Stimulated activated effector memory CD8-positive, alpha-beta T cell treated with anti-CD3 and anti-CD28 coated beads, Interleukin-12 subunit alpha, Interleukin-12 subunit beta, amount 100 ng/mL, for 72 hours (primary cell): Measurements from ENCODE around the gene CEP170B.
"Not testable (repeated sequence)": the region's sequence is repeated elsewhere in the genome, so short reads cannot be mapped to it uniquely, and the experiment has no call there.

ENCODE experiments used
- ATAC-seq: fragments of 150-1000 bp; cut with Tn5 transposase; 2 replicates; pipeline ENCODE4 v1.10.0; 2021
- DNase-seq, 2 donors: peaks; one replicate each; pipeline ENCODE4 v3.0.0; 2021 to 2022; ENCODE audit warnings: low spot score in 2 of 2
- H3K27ac Mint-ChIP-seq: one replicate; pipeline ENCODE4 v1.8.0; 2022; ENCODE audit warnings: mild to moderate bottlenecking, mixed read lengths
- H3K36me3 Mint-ChIP-seq: one replicate; pipeline ENCODE4 v1.8.0; 2022; ENCODE audit warnings: mild to moderate bottlenecking, mixed read lengths
- H3K4me1 Mint-ChIP-seq: one replicate; pipeline ENCODE4 v1.8.0; 2022; ENCODE audit warnings: mixed read lengths
- H3K4me3 Mint-ChIP-seq: one replicate; pipeline ENCODE4 v1.8.0; 2022; ENCODE audit warnings: mild to moderate bottlenecking, mixed read lengths
- H3K9me3 Mint-ChIP-seq: one replicate; pipeline ENCODE4 v1.8.0; 2022; ENCODE audit warnings: mixed read lengths

Gene CEP170B

DNA sequence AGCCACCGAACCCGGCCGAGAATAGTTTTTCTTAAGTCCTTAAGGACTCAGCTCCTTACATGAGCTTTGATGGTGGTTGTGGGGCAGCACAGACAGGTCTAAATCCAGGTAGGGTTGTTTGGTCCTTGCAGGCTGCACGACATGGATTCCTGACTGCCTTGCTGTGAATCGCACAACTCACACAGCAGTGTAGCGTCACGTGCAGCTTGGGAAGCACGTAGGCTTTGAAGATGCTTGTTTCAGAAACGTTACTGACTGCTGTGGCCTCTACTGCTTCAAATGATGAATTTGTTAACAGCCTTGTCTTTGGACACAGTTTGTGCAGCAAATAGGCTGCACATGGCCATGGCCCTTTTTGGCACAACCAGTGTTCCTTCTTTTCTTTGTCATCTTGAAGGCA, 34.3 kb upstream of the CEP170B start:
- ATAC-seq (no peak), DNase-seq (no peak)
- Mint-ChIP-seq H3K4me3 (no peak overlapping the region), H3K27ac (no peak overlapping the region), H3K36me3 (no peaks in the 10 kb centered on the region), H3K4me1 (peaks cover 12% of the 10 kb centered on the region), H3K9me3 (no peaks in the 10 kb centered on the region)

DNA sequence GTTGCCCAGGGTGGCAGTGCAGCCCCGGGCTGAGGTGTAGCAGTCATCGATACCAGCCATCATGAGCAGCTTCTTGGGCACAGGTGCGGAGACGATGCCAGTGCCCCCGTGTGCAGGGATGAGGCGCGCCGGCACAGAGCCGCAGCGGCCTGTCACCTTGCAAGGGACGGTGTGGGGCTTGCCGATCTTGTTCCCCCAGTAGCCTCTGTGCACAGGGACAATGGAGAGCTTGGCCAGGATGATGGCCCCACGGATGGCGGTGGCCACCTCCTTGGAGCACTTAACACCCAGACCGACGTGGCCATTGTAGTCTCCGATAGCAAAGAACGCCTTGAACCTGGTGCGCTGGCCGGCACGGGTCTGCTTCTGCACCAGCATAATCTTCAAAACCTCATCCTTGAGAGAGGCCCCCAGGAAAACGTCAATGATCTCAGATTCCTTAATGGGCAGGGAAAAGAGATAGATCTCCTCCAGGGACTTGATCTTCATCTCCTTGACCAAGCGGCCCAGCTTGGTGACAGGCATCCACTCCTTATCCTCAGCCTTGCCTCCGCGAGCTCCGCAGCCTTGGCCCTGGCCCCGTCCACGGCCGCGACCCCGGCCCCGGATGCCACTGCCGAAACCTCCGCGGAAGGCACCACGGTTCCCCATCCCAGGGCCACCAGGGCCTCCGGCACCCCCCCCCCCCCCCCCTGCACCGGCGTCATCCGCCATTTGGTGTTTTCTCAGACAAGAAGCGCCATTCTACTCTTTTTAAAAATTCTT, 28.7 kb upstream of the CEP170B start:
- H3K4me3 Mint-ChIP-seq, H3K9me3 Mint-ChIP-seq, H3K27ac Mint-ChIP-seq, DNase-seq, ATAC-seq, H3K4me1 Mint-ChIP-seq, H3K36me3 Mint-ChIP-seq: not testable (repeated sequence)

DNA sequence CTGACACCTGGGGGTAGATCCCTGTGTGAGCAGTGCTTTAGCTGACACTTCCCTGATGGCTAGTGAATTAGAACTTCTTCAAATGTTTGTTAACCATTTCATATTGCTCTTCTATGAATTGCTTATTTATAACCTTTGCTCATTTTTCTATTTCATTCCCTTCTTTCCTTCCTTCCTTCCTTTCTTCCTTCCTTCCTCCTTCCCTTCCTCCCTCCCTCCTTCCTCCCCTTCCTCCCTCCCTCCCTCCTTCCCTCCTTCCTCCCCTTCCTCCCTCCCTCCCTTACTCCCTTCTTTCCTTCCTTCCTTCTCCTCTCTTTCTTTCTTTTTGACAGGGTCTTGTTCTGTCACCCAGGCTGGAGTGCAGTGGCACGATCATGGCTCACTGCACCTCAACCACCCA, 23.3 kb upstream of the CEP170B start:
- ATAC-seq (no peak), DNase-seq (no peak)
- Mint-ChIP-seq H3K9me3 (no peaks in the 10 kb centered on the region), H3K4me3 (no peak overlapping the region), H3K27ac (no peak overlapping the region), H3K4me1 (no peaks in the 10 kb centered on the region), H3K36me3 (no peaks in the 10 kb centered on the region)

DNA sequence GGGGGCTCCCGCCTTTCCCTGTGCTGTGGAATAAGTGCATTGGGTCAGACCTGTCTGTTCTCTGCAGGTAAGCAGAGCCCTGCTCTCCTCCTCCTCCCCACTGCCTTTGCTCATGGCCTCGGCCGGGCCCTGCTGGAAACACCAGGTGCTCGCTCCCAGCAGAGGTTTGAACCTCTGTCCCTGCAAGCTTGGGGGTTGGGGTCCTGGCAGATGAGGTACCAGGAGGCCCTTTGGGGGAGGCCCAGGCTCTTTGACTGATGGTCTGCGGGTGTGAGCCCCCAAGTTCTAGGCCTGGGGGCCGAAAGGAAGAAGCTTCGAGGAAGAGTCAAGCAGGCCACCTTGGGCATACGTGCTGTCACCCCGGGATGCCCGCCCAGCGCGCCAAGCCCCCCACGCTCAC, 22.1 kb upstream of the CEP170B start:
- no peaks in the 10 kb centered on the region for H3K9me3 Mint-ChIP-seq
- no peaks in the 10 kb centered on the region for H3K36me3 Mint-ChIP-seq
- no peaks in the 10 kb centered on the region for H3K4me1 Mint-ChIP-seq
- H3K27ac Mint-ChIP-seq: no peak overlapping the region
- DNase-seq: no peak
- no peak for ATAC-seq
- no peak overlapping the region for H3K4me3 Mint-ChIP-seq

DNA sequence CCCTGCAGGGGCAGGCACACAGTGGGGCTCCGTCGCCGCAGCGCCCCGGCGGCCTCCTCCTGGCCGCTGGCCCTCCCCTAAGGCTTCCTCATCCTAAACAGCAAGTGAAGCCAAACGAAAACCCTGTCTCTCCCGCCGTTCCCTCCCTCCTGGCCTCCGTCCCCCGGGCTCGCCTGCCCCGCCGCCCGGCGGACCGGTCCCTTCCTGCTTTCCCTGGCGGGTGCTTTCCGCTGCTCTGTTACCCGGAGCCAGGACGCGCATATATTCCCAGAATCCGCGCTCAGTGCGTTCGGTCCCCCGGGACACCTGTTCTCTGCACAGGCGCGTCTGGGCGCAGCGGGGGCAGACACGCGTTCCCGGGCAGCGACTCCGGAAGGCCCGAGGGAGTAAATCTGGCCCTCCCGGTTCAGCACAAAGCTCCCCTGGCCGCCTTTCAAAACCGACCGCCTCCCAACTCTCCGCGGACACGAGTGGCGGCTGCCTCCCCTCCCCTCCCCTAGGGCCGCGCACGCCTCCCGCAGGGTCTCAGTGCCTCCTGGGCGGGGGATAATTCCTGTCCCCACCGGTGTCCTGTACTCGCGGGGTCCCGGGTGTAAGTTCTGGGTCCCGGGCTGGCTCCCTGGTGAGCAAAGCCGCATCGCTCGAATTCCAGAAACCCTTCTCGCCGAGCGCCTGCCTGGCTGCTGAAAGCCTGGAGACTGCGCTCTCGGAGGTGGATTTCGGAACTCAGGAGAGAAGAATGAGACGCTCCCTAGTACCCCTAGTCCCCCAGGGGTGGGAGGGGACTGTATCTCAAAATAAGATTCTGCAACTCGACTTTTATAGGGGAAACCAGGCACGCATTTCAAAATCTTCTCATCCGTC, 21.4 kb upstream of the CEP170B start:
- Mint-ChIP-seq H3K36me3 (no peaks in the 10 kb centered on the region), H3K27ac (no peak overlapping the region), H3K4me1 (no peaks in the 10 kb centered on the region), H3K4me3 (peak overlapping the region; percentile 15), H3K9me3 (no peaks in the 10 kb centered on the region)
- ATAC-seq (no peak), DNase-seq (no peak)

DNA sequence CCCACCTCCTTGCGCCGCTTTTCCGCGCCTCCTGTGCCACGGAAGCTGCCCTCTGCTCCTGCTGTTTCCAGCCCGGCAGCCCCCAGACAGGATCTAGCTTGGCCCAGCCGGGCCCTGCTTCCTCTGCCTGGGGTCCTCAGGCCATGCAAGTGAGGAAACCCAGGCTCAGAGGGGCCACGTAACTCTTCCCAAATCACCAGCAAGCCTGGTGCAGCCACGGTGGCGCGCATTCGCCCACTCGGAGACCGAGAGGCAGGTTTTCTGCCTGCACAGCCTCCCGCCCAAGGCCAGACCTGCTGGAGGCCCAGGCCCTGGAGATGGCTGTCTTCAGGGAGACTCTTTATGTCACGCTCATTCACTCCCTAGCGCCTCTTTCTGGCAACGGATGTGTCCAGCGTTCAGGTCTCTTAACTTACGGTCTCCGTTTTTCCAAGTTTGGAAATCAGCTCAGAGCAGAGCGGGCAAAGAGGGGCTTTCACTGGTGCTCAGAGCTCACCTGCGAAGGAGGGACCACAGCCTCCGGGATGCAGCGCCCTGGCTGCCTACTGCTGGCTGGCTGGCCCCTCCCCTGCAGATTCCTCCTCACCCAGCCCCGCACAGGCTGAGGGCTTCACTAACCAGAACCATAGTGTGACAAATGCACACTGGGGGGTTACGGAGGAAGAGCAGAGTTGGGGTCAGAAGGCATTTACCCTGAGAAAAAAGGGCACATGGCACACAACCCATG, 20.6 kb upstream of the CEP170B start:
- Mint-ChIP-seq H3K9me3 (no peaks in the 10 kb centered on the region), H3K27ac (no peak overlapping the region), H3K4me1 (no peaks in the 10 kb centered on the region), H3K36me3 (no peaks in the 10 kb centered on the region), H3K4me3 (no peak overlapping the region)
- ATAC-seq (no peak), DNase-seq (no peak)

DNA sequence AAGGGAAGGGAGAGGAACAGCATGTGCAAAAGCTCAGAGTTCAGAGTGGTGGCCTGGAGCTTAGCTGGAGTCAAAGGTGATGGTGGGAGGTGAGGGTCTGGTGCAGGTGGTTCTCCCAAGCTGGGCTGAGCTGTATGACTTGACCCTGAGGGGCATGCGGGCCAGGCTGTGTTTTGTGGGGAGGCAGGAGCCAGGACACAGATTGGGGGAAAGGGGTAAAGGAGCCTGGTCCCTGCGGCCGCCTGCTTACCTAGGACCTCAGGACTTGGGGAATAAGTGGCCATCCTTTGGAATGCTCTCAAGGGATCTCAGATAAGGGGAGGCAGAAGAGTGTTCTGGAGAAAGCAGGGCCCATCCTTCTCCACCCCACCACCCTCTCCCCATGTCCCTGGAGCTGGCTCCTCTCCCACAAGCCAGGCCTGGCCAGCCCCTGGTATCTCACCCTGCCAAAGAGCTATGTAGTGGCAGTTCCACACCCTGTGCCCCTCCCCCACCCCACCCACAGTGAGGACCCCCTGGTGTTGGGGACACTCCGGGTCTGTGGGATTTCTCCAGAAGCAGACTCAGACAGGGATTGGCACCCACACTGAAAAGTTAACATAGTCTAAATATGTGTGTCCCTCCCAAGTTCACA, 19.9 kb upstream of the CEP170B start:
- H3K4me1 Mint-ChIP-seq: no peaks in the 10 kb centered on the region
- no peak for ATAC-seq
- DNase-seq: no peak
- H3K27ac Mint-ChIP-seq: no peak overlapping the region
- no peak overlapping the region for H3K4me3 Mint-ChIP-seq
- H3K9me3 Mint-ChIP-seq: no peaks in the 10 kb centered on the region
- no peaks in the 10 kb centered on the region for H3K36me3 Mint-ChIP-seq

DNA sequence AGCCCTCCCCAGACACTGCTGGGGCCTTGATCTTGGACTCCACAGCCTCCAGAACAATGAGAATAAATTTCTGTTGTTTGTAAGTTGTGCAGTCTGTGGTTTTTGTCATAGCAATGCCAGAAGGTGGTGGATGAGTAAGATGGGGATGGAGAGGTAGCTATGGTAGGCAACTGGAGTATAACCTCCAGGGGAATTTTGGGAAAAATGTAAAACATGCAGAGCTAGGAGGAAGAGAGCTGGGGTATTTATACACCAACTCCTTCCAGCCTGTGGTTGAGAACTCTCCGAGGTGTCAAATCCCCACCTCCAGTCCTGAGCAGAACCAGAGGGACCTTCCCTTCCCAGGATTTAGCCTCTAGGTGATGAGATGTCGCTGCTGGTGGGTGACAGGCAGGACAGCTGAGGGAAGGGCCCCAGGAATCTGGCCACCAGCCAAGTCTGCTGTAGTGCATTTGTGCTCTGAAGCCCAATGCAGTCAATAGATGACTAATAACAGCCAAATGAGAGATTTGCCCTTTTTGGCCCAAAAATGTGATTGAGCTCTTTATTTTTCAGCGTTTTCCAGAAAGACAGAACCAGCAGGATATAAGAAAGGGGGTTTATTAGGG, 19.1 kb upstream of the CEP170B start:
- Mint-ChIP-seq H3K36me3 (no peaks in the 10 kb centered on the region), H3K4me3 (no peak overlapping the region)
- ATAC-seq: no peak

DNA sequence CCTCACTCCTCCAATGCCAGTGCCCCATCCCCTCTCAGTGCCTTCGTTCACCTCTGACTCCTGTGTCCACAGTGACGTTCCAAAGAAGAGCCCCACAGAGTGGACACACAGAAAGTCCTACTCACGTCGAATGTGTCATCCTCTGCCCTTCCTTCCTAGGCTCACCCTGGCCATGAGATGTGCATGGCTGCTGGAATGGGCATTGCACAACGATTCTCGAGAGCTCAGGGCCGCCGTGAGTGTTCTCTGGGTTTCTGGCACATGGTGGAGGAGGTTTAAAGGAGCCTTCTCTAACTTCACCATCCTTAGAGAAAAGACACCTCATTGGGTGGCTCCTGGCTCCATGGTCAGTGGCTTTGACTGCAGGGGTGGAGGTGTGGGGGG, 12.8 kb upstream of the CEP170B start:
- H3K36me3 Mint-ChIP-seq: no peaks in the 10 kb centered on the region
- no peak overlapping the region for H3K4me3 Mint-ChIP-seq
- H3K9me3 Mint-ChIP-seq: no peaks in the 10 kb centered on the region
- no peaks in the 10 kb centered on the region for H3K4me1 Mint-ChIP-seq
- ATAC-seq: no peak
- DNase-seq: no peak
- no peak overlapping the region for H3K27ac Mint-ChIP-seq

More for the DNA sequence above, 19.1 kb upstream of the CEP170B start:
- no peak for DNase-seq
- Mint-ChIP-seq H3K27ac (no peak overlapping the region), H3K9me3 (no peaks in the 10 kb centered on the region), H3K4me1 (no peaks in the 10 kb centered on the region)

DNA sequence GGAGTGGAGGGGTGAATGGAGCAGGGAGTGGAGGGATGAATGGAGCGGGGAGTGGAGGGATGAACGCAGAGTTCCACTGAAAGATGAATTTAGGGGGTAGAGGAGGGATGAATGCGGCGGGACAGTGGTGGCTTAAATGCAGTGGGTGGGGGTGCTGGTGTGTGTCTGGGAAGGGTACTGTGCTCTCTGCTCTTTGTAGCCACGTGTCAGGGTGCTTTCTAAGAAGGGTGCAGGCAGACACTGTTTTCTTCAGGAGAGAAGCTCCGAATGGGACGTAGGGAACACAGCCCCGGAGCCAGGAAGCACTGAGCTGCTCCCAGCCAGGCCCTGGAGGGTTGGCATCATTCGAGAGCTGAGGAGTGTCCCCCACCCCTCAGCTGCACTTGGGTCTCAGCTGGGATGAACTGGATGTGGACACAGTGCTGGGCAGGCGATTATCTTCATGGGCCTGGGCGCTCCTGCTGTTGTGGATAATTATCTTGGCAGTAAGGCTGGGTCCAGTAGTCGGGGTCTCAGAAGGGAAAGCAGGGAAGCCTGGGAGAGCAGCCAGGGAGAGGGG, 9.5 kb upstream of the CEP170B start:
- H3K9me3 Mint-ChIP-seq: no peaks in the 10 kb centered on the region
- no peak overlapping the region for H3K4me3 Mint-ChIP-seq
- H3K36me3 Mint-ChIP-seq: no peaks in the 10 kb centered on the region
- no peak for DNase-seq
- H3K27ac Mint-ChIP-seq: no peak overlapping the region
- peak; percentile 21 for ATAC-seq
- no peaks in the 10 kb centered on the region for H3K4me1 Mint-ChIP-seq

DNA sequence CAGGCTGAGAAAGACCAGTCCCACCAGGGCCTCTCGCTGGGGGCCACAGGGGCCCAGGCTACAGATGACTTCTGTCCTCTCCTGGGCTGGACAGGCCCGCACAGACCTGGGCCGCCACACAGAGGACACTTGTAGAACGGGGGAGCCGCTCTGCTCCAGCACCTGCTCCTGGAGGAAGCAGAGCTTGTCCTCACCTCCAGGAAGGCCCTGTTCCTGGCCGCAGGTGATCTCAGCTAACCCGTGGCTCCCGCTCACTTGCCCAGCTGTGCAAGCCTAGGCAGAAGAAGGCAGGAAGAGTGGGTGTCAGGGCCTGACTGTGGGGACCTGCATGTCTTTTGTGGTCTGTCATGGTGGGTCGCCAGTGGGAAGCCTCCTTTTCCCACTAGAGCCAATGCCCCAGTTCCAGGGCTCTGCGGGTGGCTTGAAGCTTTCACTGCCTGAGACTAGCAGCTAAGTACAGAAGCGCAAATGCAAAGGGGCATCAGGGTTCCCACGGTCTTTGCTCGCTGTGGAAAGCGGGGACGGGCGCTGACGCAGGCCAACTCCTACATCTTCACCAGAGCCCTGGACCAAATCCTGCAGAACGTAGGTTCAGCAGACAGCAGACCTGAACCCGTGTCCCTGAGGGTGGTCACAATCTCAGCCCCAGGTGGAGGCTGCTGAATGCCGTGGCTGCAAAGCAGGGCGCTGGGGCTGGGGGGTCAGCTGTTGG, 8.8 kb upstream of the CEP170B start:
- Mint-ChIP-seq H3K4me1 (no peaks in the 10 kb centered on the region), H3K36me3 (no peaks in the 10 kb centered on the region), H3K4me3 (no peak overlapping the region), H3K9me3 (no peaks in the 10 kb centered on the region), H3K27ac (no peak overlapping the region)
- peak; percentile 43 for ATAC-seq
- no peak for DNase-seq

DNA sequence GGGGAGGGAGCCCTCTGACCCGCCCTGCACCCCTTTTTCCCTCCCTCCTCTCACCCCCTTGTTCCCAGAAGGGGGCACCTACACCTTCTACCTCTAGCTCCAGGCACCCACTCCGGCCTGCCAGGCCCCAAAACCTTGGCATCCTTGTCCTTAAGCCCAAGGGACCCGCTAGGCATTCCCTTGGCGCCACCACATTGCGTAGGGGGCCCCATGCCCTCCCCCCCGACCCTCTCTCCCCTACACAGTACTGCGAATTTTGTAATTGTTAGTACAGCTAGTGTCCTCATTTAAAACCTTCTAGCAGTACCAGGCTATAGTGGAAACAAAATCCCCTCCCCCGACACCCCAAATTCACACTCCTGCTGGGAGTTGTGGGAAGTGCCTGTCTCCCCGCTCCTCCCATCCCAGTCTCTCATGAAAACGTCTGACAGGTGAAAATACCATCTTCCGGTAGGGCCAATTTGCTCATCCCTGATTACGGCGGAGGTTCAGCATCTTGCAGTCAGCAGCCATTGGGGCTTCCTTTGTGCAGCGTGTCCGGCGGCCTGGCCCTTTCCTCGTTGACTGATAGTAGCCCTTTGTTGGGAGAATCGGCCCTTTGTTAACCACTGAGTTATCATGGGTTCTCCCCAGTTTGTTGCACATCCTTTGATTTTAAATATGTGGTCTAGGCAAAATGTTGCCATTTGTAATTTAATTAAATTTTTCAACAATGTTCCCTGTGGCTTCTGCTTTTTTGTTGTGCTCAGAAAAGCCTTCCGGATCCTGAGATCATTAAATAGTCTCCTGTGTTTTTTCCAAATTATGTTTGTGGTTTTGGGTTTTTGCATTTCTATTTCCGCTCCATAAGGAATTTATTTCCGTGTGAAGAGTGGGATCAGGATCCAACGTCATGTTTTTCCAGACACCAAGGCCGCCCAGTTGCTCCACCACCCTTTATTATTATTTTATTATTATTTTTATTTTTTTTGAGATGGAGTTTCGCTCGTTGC, 7.9 kb upstream of the CEP170B start:
- no peak overlapping the region for H3K4me3 Mint-ChIP-seq
- H3K36me3 Mint-ChIP-seq: no peaks in the 10 kb centered on the region
- DNase-seq (no peak), ATAC-seq (no peak)
- H3K27ac Mint-ChIP-seq: no peak overlapping the region
- H3K9me3 Mint-ChIP-seq: no peaks in the 10 kb centered on the region
- no peaks in the 10 kb centered on the region for H3K4me1 Mint-ChIP-seq

DNA sequence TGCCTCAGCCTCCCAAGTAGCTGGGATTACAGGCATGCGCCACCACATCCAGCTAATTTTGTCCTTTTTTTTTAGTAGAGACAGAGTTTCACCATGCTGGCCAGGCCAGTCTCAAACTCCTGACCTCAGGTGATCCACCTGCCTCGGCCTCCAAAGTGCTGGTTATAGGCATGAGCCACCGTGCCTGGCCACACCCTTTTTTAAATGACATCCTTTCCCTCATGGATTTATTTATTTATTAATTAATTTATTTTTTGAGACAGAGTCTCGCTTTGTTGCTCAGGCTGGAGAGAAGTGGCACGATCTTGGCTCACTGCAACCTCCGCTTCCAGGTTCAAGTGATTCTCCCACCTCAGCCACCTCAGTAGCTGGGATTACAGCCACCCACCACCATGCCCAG, 7.1 kb upstream of the CEP170B start:
- H3K36me3 Mint-ChIP-seq, H3K9me3 Mint-ChIP-seq, H3K4me3 Mint-ChIP-seq, H3K4me1 Mint-ChIP-seq, DNase-seq, H3K27ac Mint-ChIP-seq, ATAC-seq: not testable (repeated sequence)
